ENCODE measurements around the gene TPCN1.
A peak's percentile ranks its signal among the peaks of the same experiment; 100 is the strongest.

The TPCN1 gene

DNA sequence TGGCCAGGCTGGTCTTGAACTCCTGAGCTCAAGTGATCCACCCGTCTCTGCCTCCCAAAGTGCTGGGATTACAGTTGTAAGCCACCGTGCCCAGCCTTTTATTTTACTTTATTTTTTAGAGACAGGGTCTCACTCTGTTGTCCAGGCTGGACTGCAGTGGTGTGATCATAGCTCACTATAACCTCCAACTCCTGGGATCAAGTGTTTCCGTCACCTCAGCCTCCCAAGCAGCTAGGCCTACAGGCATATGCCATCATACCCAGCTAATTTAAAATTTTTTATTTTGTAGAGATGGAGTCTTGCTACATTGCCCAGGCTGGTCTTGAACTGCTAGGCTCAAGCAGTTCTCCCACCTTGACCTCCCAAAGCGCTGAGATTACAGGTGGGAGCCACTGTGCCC, 3.7 kb downstream of the TPCN1 start:
- WGBS (ENCODE audit: insufficient coverage, insufficient read length), result no CpG with 5 or more reads among the region's 4 CpGs
- H3K36me3 ChIP-seq (ENCODE audit: control insufficient read depth, insufficient read depth, low read length), result no peaks in the 10 kb centered on the region

DNA sequence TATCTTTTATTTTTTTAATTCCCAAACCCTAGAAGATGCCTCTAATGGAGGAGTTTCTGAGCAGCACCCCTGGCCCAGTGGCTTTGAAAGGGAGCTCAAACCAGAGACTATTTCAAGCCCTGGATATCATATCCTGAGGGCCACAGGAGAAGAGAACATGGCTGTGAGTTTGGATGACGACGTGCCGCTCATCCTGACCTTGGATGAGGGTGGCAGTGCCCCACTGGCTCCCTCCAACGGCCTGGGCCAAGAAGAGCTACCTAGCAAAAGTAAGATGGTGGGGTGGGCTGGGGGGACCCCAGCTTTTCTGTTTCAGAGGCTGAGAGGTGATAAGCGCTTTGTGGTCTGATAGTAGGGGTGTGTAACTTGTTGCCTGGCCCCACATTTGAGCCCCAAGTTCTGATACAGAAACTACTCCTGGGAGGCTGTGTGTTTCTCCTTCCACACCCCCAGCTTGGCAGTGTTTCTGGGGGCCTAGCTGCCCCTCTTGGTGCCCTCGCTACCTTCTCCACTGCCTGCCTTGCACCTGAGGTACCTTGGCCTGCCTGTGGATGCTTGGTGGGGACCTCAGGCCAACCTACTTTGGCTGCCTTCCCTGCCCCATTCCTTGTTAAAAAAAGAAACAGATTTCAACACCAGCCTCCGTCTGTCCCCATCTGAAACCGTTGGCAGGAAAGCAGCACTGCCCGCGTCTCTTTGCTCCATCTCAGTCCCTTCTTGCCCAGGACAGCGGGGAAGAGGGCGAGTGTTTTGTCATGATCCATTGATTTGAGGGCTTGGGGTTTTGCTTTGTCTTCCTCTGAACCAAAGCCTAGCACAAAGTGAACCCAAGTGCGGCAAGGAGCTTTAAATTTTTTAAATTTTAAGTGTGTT, 5.7 kb downstream of the TPCN1 start:
- Histone ChIP-seq H3K4me1 (ENCODE audit: control insufficient read depth, insufficient read depth, low read length) (peaks cover 4% of the 10 kb centered on the region; the same call in 1 of the 2 replicates), H3K9me3 (ENCODE audit: control insufficient read depth, insufficient read depth, low read length) (no peaks in the 10 kb centered on the region), H3K36me3 (ENCODE audit: control insufficient read depth, insufficient read depth, low read length) (no peaks in the 10 kb centered on the region), H3K27me3 (ENCODE audit: control insufficient read depth, insufficient read depth, low read length) (no peaks in the 10 kb centered on the region), H3K4me3 (ENCODE audit: low read length) (no peak overlapping the region), H3K27ac (ENCODE audit: low read length) (no peak overlapping the region)
- no peak for DNase-seq (ENCODE audit: low read depth, low spot score)
- WGBS (ENCODE audit: insufficient coverage, insufficient read length), result no CpG with 5 or more reads among the region's 13 CpGs

More for the DNA sequence above, 3.7 kb downstream of the TPCN1 start:
- peaks cover 4% of the 10 kb centered on the region; the same call in 1 of the 2 replicates for H3K4me1 ChIP-seq (ENCODE audit: control insufficient read depth, insufficient read depth, low read length)
- H3K4me3 ChIP-seq (ENCODE audit: low read length), result no peak overlapping the region
- no peak overlapping the region for H3K27ac ChIP-seq (ENCODE audit: low read length)
- no peaks in the 10 kb centered on the region for H3K27me3 ChIP-seq (ENCODE audit: control insufficient read depth, insufficient read depth, low read length)
- H3K9me3 ChIP-seq (ENCODE audit: control insufficient read depth, insufficient read depth, low read length), result no peaks in the 10 kb centered on the region
- DNase-seq (ENCODE audit: low read depth, low spot score), result no peak

DNA sequence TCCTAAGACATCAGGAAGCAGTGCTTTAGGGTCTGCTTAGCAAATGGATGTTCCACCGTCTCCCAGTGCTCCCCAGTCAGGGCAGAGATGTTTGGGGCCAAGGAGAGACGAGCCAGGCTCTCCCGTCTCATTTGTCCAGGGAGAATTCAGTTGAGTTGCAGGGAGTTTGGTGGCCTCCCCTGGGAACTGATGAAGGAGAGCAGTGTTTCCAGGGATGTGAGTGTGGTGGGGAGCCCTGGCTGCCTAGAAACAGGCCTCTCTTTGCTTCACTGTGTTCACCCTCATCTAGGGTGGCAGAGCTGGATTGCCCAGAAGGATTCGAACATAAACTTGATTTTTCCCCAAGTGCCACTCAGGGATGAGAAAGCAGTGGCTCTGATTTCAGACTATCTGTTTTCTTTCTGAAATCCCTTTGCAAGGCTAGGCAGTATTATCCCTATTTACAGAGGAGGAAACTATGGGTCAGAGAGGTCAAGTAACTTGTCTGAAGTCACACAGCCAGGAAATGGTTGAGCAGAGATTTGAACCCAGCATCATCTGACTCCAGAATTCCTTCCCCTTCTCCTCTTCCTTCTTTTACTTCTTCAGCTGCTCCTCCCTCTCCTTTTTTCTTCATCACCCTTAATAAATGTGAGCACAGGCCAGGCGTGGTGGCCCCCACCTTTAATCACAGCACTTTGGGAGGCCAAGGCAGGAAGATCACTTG, 6.6 kb downstream of the TPCN1 start:
- WGBS (ENCODE audit: insufficient coverage, insufficient read length), result no CpG with 5 or more reads among the region's 5 CpGs
- Histone ChIP-seq H3K4me1 (ENCODE audit: control insufficient read depth, insufficient read depth, low read length) (peaks cover 7% of the 10 kb centered on the region; the same call in 1 of the 2 replicates), H3K36me3 (ENCODE audit: control insufficient read depth, insufficient read depth, low read length) (no peaks in the 10 kb centered on the region), H3K4me3 (ENCODE audit: low read length) (no peak overlapping the region), H3K9me3 (ENCODE audit: control insufficient read depth, insufficient read depth, low read length) (no peaks in the 10 kb centered on the region), H3K27ac (ENCODE audit: low read length) (no peak overlapping the region), H3K27me3 (ENCODE audit: control insufficient read depth, insufficient read depth, low read length) (no peaks in the 10 kb centered on the region)
- DNase-seq (ENCODE audit: low read depth, low spot score), result no peak

DNA sequence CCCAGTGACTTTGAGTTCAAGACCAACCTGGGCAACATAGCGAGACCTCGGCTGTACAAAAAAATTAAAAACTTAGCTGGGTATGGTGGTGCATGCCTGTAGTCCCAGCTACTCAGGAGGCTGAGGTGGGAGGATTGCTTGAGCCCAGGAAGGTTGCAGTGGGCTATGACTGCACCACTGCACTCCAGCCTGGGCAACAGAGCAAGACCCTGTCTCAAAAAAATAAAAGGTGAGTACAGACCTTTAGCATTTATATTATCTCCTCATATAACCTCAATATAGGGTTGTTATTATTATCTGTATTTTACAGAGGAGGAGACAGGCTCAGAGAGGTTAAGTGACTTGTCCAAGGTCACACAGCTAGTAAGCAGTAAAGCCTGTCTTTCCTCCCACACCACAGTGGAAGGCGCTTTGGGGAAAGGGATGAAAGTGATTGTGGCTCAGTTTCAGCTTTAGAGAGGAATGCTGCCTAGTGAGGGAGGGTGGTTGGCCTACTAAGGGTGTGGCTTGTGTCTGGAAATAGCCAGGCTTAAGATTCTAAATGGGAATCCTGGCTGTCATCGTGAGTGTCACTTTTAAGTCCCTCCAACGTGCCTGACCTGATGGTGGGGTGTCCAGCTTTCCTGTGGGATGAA, 7.2 kb downstream of the TPCN1 start:
- H3K9me3 ChIP-seq (ENCODE audit: control insufficient read depth, insufficient read depth, low read length), result no peaks in the 10 kb centered on the region
- DNase-seq (ENCODE audit: low read depth, low spot score), result no peak
- H3K4me3 ChIP-seq (ENCODE audit: low read length), result no peak overlapping the region
- no peaks in the 10 kb centered on the region for H3K27me3 ChIP-seq (ENCODE audit: control insufficient read depth, insufficient read depth, low read length)
- H3K27ac ChIP-seq (ENCODE audit: low read length), result no peak overlapping the region
- no peaks in the 10 kb centered on the region for H3K36me3 ChIP-seq (ENCODE audit: control insufficient read depth, insufficient read depth, low read length)
- no CpG with 5 or more reads among the region's 5 CpGs for WGBS (ENCODE audit: insufficient coverage, insufficient read length)
- H3K4me1 ChIP-seq (ENCODE audit: control insufficient read depth, insufficient read depth, low read length), result peaks cover 10% of the 10 kb centered on the region; the same call in 1 of the 2 replicates

DNA sequence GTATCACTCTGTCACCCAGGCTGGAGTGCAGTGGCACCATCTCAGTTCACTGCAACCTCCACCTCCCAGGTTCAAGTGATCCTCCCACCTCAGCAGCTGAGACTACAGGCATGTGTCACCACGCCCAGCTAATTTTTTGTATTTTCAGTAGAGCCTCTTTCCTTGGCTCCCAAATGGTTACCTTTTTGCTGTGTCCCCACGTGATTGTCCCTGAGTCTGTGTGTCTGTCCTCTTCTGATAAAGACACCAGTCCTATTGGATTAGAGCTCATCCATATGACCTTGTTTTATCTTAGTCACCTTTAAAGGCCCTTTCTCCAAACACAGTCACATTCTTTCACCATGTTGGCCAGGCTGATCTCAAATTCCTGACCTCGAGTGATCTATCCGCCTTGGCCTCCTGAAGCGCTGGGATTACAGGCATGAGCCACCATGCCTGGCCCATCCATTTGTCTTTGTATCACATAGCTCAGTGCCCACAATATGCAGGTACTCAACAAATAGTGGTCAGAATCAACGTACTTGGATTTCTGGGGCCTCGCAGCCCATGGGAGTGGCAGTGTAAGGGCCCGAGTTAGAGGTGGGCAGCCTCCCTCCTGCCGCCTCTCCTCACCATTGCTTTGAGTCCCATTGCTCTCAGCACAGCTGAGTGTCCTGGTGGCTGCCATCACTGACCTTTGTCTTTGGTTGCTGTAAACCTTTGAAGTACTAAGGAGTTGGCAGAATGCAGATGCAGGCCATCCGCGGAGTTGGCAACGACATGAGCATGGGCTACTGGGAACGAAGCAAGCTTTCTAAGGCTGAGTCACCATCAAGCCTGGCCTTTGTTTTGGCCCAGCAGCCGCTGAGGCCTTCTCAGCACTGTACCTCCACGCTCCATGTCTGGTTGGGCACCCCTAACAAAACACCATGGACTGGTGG, 9.3 kb downstream of the TPCN1 start:
- H3K36me3 ChIP-seq (ENCODE audit: control insufficient read depth, insufficient read depth, low read length), result no peaks in the 10 kb centered on the region
- H3K4me1 ChIP-seq (ENCODE audit: control insufficient read depth, insufficient read depth, low read length), result peaks cover 11% of the 10 kb centered on the region; the same call in 1 of the 2 replicates
- no peaks in the 10 kb centered on the region for H3K27me3 ChIP-seq (ENCODE audit: control insufficient read depth, insufficient read depth, low read length)
- no peak overlapping the region for H3K27ac ChIP-seq (ENCODE audit: low read length)
- no peak overlapping the region for H3K4me3 ChIP-seq (ENCODE audit: low read length)
- no peaks in the 10 kb centered on the region for H3K9me3 ChIP-seq (ENCODE audit: control insufficient read depth, insufficient read depth, low read length)
- no CpG with 5 or more reads among the region's 15 CpGs for WGBS (ENCODE audit: insufficient coverage, insufficient read length)
- DNase-seq (ENCODE audit: low read depth, low spot score), result no peak

DNA sequence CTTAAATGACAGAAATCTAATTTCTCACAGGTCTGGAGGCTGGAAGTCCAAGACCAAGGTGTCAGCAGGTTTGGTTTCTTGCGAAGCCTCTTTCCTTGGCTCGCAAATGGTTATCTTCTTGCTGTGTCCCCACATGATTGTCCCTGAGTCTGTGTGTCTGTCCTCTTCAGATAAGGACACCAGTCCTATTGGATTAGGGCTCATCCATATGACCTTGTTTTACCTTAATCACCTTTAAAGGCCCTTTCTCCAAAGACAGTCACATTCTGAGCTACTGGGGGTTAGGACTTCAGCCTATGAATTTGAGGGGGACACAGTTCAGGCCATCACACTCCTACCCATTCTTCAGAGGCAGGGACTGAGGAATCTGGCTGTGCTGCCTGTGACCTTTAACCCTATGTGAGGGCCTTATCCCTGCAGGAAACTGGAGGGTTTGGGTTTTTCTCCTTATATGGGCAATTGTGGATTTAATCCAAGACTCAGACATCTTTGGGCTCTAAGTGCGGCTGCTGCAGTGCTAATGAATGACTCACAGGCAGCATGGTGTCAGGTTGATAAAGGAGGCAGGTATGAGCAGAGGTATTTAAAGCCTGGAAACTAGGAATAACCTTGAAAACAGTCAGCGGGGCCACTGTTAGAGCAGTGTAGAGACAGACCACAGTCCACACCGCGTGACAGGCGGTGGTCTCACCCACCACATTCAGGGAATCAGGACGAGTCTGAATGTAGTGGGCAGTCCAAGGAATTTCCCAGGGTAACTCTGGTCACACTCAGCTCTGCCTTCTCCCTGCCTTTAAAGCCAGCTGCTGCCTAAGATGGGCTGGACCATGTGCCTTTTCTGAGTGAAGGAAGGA, 10.2 kb downstream of the TPCN1 start:
- no peaks in the 10 kb centered on the region for H3K36me3 ChIP-seq (ENCODE audit: control insufficient read depth, insufficient read depth, low read length)
- peaks cover 11% of the 10 kb centered on the region; the same call in 1 of the 2 replicates for H3K4me1 ChIP-seq (ENCODE audit: control insufficient read depth, insufficient read depth, low read length)
- WGBS (ENCODE audit: insufficient coverage, insufficient read length), result no CpG with 5 or more reads among the region's 8 CpGs
- DNase-seq (ENCODE audit: low read depth, low spot score), result no peak
- no peaks in the 10 kb centered on the region for H3K9me3 ChIP-seq (ENCODE audit: control insufficient read depth, insufficient read depth, low read length)
- H3K4me3 ChIP-seq (ENCODE audit: low read length), result no peak overlapping the region
- no peaks in the 10 kb centered on the region for H3K27me3 ChIP-seq (ENCODE audit: control insufficient read depth, insufficient read depth, low read length)
- no peak overlapping the region for H3K27ac ChIP-seq (ENCODE audit: low read length)

DNA sequence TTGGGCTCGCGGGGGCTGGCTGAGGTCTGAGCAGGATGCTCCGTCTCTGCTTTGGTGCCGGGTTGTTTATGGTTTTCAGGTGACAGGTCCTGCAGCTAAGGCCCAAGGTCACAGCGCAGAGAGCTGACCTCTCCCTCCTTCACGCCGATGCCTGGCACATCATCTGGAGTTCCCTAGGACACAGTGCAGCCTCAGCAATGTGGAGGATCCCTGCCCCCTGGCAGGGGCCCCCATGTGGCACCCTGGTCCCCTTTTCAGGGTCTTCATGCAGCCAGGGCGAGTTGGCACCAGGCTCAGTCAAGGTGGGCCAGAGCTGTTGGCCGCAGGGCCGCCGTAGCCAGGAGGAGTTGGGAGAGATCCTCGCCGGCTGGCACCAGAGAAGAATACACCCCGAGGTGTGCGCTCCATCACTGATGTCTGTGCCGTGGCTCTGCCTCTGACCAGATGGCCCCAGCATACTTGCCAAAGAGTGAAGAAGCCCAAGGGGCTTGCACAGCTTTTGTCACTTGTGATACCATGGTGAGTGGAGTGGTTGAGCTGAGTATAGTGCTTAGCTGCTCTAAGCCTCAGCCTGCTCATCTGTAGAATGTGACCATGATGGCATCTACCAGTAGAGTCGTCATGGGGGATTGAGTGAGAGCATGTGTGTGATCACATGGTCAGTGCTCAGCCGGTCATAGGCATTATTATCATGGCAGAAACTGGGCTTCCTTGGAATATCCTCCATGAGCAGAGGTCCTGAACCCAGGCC, 11.0 kb downstream of the TPCN1 start:
- Histone ChIP-seq H3K9me3 (ENCODE audit: control insufficient read depth, insufficient read depth, low read length) (no peaks in the 10 kb centered on the region), H3K36me3 (ENCODE audit: control insufficient read depth, insufficient read depth, low read length) (no peaks in the 10 kb centered on the region), H3K4me3 (ENCODE audit: low read length) (no peak overlapping the region), H3K27ac (ENCODE audit: low read length) (no peak overlapping the region), H3K27me3 (ENCODE audit: control insufficient read depth, insufficient read depth, low read length) (no peaks in the 10 kb centered on the region), H3K4me1 (ENCODE audit: control insufficient read depth, insufficient read depth, low read length) (peaks cover 11% of the 10 kb centered on the region; the same call in 1 of the 2 replicates)
- WGBS (ENCODE audit: insufficient coverage, insufficient read length), result no CpG with 5 or more reads among the region's 18 CpGs
- no peak for DNase-seq (ENCODE audit: low read depth, low spot score)

DNA sequence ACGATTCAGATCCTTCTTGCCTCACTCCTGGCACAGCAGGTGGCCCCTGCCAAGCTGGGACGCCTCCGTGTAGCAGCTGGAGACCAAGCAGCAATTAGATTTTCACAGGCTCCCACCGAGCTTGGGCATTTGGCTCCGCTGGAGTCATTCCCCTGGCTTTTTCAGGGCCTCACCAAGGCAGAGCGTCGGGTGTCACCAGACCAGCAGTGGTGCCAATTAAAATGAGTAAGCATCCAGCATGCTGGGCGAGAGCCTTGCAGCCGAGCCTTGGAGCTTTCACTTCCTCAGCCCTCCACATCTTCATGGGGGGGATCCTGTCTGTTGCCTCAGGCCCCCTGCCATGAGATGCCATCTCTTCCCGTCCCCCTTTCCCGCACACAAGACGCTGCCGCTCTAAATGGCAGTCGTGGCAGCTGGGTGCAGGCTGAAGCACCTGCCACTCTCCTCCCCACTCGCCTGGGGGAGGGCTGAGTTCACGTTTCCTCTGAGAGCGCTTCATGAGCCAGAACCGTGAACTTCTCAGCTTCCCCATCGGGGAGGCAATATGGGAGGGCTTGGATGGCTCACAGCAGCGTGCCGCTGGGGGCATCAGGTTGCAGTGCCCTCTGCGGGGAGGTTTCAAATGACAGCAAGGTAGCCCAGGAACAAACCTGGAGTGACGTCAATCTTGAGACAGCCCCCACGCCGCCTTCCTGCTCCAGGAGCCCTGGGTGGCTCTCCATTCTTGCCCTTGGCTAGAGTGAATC, 11.7 kb downstream of the TPCN1 start:
- H3K4me3 ChIP-seq (ENCODE audit: low read length), result no peak overlapping the region
- WGBS (ENCODE audit: insufficient coverage, insufficient read length), result no CpG with 5 or more reads among the region's 25 CpGs
- DNase-seq (ENCODE audit: low read depth, low spot score), result peak; percentile 67
- H3K36me3 ChIP-seq (ENCODE audit: control insufficient read depth, insufficient read depth, low read length), result no peaks in the 10 kb centered on the region
- no peaks in the 10 kb centered on the region for H3K9me3 ChIP-seq (ENCODE audit: control insufficient read depth, insufficient read depth, low read length)
- peaks cover 11% of the 10 kb centered on the region; the same call in 1 of the 2 replicates for H3K4me1 ChIP-seq (ENCODE audit: control insufficient read depth, insufficient read depth, low read length)
- no peaks in the 10 kb centered on the region for H3K27me3 ChIP-seq (ENCODE audit: control insufficient read depth, insufficient read depth, low read length)
- no peak overlapping the region for H3K27ac ChIP-seq (ENCODE audit: low read length)

Measured in iPS DF 6.9 (cell line).